Stimulated activated CD8-positive, alpha-beta memory T cell treated with anti-CD3 and anti-CD28 coated beads, Interleukin-2, amount 100 ng/mL, for 48 hours (primary cell): ENCODE measurements around the gene MAP6.
A peak's percentile ranks its signal among the peaks of the same experiment; 100 is the strongest.
"Not testable (repeated sequence)": the region's sequence is repeated elsewhere in the genome, so short reads cannot be mapped to it uniquely, and the experiment has no call there.

Source experiments
- DNase-seq, 2 donors: peaks; one replicate each; pipeline ENCODE4 v3.0.0-alpha.2; 2020; ENCODE audit warnings: low read depth in 2 of 2

The MAP6 gene

DNA sequence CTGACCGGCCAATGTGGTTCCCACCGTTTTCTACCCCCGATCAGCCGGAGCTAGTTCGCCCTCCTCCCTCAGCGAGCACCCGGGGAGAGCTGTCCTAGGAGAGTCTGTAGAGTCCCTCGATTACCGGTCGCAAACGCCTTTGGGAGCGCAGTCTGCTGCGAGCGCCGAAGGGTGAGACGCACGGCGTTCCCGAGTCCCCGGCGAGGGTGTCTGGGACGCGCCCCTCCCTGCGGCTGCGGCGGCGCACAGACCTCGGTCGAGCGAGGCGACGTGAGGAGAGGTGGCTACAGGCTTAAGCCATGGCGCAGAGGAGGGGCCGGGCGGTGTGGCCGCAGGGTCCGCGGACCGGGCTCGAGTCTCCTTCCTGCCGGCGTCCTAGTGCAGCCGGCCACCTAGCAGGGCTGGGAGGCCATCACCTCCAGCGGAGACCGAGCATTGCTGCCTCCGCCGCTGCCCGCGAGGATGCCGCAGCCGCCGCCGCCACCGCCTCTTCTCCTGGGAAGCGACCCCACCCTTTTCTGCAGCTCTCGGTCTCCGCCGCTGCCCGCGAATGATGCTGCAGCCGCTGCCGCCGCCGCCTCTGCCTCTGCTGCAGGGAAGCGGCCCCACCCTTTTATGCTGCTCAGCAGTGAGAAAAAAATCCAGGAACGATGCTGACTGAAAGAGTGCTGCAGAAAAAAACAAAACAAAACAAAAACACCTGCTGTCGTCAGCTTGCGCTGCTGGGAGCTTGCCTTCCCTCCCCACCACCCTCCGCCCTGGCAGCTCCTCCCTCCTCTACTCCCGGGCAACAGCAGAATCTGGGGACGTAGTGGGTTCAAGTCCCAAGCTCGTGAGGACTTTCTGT lies at the start of gene MAP6:
Gene MAP6 (minus strand): TSS at position 588 of the 847 bp plus-strand sequence. CDS start 669 bp downstream, outside the sequence.
- no peak for DNase-seq

DNA sequence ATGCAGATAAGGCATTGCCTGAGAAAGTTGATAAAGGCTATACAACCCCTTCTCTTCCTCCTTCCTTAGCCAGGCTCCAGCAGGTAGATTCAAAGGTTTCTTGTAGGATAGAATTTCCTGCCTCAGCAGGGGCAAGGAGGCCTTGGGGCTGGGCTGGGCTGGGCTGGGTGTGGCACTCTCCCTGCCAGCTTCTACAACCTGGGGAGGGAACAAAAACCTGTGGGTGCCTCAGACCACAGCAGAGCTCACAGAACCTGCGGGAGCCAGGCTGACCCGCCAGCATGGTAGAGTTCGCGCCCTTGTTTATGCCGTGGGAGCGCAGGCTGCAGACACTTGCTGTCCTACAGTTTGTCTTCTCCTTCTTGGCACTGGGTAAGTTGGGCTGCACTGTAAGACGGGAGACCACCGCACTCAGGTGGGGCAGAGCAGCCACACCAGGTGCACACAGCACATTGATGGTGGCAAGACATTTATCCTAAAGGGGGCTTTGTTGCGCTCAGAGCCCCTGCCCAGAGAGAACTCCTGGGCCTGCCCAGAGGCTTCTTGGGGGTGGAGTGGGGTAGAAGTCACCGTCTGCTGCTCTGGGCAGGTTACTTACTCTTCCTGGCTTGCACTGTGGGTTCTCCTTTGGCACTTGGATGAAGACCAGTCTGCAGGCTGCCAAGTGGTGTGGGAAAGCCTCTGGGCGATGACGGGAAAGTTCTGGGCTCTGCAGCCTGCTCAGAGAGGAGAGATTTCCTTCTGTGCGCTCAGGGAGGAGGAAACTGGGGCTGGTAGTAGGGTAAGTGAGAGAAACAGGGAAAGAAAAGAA lies 49.0 kb upstream of the MAP6 start, which contains the start of gene MOGAT2:
Gene MOGAT2 (plus strand): TSS at position 231 of the 811 bp plus-strand sequence. CDS start 51 bp downstream, at position 282.
- no peak for DNase-seq

DNA sequence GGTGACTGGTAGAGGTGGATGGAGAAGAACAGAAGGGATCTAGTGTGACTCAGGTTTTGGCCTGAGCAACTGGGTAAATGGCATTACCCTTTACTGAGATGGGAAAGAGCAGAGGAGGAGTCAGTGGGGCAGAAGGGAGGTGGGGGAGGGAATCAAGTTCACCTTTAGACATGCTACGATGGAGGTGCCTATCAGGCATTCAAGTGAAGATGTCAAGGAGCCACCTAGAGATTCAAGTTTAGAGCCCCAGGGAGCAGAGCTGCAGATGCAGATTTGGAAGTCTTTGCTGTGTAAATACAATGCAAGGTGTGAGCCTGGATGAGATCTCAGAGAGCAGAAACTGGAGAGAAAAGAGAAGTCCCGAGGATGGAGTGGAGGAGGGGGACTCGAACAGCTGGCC lies 47.8 kb upstream of the MAP6 start:
- DNase-seq, result no peak

DNA sequence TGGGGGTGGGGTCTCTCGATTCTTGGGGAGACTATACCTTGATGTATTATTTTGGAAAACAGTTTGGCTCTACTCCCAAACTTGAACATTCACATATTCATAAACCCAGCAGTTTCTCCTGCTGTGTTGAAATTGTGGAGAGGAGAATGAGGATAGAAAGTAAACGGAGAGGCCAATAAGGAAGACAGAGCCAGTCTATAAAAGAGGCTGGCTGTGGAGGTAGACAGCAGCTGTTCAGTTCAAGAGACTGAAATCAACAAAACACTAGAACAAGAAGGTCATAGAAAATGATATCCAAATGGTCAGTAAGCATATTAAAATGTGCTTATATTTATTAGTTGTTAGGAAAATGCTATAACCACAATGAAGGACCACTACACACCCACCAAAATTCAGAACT lies 46.9 kb upstream of the MAP6 start:
- DNase-seq, result no peak

DNA sequence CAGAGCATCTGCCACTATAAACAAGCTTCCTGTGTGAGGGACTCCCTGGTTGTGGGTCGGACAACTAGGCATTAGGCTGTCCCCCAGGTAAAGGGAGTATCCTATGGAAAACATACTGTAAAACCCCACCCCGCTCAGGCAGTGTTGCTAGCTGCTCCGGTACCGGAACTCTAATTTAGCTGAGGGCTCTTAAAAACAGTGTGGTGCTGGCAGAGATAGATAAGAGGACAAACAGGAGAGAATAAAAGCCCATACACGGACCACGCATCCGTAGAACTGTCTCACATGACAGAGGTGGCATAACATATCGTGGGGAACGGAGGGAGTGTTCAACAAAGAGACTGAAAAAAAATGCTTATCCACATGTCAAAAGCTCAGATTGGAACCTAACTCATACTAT lies 45.4 kb upstream of the MAP6 start:
- no peak for DNase-seq

DNA sequence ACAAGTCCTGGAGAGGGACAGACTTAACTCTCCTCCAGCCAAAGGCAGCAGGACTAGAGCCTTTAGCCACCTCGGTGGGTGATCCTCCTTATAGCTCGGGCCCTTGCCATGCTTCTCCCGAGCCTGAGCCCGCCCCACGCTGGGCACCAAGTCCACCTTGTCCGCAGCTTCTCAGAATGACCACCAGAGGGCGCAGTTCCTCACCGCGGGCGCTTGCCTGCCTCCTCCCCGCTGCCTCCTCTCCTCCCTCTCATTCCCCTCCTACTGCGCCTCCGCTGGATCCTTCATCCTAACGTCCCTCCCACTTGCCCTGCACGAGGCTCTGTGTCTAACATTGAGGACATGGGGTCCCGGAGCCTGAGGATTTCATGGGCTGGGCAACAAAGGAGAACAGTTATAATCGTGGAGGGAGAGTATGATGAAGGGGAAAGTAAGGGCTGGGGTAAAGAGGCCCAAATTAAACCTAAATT lies 37.5 kb upstream of the MAP6 start:
- peak; percentile 44 to 45 for DNase-seq

DNA sequence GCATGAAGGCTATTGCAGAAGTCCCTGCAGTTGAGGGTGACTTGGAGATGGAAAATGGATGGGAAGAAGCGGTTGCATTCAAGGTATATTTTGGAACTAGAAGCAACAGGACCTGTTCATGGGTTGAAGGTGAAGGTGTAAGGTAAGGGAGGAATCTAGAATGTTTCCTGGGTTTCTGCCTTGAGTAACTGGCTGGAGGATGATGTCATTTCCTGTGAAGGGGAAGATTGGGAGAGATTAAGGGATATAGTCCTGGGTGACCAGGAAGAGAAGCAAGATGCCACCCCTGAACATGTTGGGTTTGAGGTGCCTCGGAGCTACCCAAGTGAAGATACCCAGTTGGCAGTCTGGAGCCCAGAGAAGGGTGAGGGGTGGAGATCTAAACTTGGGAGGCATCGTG lies 36.7 kb upstream of the MAP6 start:
- no peak for DNase-seq

DNA sequence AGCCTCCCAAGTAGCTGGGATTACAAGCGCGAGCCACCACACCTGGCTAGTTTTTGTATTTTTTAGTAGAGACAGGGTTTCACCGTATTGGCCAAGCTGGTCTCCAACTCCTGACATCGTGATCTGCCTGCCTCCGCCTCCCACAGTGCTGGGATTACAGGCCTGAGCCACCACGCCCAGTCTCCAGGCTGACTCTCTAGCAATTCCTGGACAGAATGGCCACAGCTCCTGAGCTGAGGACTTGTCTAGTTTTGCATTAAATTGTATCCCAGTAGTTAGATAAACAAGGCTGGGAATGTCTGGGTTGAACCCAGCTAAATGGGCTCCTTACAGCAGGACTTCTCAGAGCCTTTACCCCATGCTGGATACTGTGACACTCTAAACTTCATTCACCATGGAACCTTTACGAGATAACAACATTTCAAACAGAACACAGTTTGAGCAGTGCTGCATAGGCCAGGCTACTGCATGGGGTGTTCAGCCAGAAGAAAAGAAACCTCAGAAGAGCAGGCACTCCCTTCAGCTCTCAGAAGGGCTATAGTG lies 34.9 kb upstream of the MAP6 start:
- DNase-seq, result no peak

DNA sequence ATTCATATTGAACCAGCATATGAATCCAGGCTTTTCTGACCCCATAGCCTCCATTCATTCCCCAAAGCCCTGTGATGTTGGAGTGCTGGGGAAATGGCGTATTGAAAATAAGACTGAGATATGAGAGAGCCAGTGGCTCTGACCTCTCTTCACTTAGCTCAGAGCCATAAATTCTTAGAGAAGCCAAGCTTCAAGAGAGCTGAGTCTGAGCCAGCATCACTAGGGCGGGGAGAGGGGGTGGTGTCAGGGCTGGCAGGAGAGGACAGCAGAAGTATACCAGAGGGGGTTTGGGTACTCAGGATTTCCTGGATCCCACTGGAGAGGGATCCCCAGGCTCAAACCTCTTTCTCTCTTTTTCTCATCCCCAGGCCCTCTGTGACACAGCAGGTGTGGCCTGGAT lies 32.1 kb upstream of the MAP6 start:
- DNase-seq, result no peak

DNA sequence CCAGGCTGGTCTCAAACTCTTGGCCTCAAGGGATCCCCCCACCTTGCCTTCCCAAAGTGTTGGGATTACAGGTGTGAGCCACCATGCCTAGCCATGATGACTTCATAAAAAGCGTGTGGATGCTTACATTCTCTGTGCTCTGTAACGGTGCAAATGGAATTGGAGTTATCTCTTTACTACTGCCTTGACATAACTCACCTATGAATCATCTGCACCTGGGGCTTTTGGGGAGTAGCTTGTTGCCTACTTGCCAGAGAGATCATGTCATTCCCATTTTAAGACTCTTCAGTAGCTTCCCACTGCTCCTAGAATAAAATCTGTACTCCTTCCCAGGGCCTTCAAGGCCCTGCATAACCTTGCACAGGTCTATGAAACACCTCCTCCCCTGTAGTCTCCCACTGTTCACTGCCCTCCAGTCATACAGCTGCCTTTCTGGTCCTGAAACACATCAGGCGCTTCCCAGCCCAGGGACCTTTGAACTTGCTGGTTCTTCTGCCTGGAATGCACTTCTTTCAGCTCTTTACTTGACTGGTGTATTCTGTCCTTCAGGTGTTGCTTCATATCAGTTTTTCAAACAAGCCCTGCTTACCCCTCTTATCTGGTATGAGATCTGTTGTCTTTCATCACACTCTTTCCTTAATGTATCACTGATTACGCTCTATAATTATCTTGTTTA lies 29.2 kb upstream of the MAP6 start:
- DNase-seq, result no peak

DNA sequence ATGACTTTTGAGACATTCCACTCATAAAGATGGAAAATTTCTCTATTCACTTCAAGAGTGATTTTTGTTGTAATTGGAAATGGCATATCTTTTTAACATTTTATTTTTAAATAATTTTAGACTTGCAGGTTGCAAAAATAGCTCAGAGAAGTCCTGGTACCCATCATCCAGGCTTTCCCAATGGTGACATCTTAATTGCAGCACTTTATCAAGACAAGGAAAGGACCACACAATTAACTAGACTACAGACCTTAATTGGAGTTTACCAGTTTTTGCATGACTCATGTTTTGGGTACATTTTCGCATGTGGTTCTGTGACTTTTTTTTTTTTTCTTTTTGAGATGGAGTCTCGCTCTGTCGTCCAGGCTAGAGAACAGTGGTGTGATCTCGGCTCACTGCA lies 23.0 kb upstream of the MAP6 start:
- DNase-seq, result no peak

DNA sequence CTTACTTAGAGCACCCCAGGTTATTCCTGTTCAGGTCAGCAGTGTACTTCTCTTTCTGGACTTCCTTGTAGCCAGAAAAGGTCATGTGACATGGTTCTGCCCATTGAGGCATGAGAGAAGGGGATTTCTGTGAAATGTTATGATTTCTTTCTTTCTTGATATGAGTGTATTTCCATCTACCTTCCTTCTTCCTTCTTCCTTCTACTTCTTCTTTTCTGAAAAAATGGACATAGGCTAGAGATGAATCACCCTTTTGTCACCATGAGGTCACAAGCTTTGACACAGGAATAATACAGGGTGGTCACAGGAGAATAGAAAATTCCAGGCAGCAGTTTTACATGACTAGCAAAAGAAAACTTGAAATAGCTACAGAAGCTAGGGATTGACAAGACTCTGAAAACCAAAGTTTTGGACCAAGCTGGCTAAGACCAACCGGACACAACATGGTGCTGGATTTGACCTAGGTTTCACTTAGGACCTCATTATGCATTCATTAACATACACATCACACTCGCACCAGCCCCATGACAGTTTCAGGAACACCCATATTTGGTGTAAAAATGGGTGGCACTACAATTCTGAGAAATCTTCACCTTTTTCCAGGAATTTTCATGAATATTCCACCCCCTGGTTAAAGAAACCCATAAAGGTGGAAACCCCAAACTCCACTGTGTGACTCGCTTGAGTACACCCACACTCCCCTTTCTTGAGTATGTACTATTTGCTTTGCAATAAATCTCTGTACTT lies 21.2 kb upstream of the MAP6 start:
- DNase-seq, result no peak

DNA sequence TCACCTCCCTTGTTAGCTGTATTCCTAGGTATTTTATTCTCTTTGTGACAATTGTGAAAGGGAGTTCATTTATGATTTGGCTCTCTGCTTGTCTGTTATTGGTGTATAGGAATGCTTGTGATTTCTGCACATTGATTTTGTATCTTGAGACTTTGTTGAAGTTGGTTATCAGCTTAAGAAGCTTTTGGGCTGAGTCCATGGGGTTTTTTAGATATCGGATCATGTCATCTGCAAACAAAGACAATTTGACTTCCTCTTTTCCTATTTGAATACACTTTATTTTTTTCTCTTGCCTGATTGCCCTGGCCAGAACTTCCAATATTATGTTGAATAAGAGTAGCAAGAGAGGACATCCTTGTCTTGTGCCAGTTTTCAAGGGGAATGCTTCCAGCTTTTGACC lies 15.0 kb upstream of the MAP6 start:
- not testable (repeated sequence) for DNase-seq

DNA sequence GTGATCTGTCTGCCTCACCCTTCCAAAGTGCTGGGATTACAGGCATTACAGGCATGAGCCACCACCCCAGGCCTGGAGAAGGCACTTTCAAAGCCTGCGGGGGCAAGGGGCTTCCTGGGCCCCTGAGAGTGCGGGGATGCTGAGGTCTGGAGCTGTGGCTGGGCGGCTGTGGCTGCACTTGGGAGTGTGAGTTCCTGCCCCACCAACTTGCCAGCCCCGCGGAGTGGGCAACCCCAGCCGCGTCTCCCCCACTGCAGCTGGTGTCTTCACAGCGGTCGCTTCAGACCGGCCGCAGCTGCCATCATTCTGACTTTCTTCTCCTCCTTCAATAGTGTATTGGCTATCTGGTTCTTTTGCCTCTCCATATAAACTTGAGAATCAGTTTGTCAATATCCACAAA lies 10.7 kb upstream of the MAP6 start:
- DNase-seq, result no peak

DNA sequence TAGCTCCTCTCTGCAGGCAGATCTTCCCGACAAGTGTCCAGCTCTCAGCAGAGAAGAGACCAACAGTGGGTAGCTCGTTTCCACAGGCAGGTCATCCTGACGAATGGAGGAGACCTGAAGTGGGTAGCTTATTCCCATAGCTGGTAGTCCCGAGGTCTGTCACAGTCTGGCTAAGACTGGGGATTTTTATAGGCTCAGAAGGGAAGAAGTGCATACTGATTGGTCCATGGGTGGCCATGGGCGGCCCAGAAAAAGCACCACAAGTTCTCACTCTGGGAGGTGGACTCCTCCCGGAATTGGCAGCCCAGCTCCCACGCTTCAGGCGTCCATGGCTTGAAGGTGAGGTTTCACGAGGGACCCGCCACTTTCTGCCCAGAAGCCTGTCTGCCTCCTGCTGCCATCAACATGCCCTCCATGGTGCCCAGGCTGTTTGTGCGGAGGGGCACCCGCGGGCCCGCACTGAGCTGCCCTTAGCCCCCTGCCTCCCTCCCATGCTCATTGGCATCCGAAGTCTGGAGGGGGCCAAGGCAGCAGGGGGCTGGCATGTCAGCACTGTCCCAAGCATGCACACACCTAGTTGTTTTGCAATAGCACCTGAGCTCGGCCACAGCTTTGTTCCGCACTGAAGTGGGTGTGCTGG lies 9.9 kb upstream of the MAP6 start:
- DNase-seq, result no peak

DNA sequence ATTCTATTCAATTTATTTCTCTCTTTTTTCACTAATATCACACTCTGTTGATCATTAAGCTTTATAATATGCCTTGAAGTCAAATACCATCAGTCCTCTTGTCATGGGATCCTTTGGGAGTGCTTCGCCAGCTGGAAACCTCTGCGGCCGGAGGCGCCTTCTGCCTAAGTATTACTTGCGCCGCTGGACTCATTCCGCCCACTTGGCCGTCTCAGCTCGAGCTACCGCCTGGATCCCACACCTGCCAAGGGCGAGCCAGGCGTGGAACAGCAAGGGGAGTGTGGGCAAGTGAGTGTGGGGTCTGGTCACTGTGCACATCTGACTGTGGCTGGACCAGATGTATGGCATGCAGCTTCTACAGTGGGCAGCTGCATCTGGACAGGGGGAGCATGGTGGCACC lies 9.1 kb upstream of the MAP6 start:
- DNase-seq, result no peak

DNA sequence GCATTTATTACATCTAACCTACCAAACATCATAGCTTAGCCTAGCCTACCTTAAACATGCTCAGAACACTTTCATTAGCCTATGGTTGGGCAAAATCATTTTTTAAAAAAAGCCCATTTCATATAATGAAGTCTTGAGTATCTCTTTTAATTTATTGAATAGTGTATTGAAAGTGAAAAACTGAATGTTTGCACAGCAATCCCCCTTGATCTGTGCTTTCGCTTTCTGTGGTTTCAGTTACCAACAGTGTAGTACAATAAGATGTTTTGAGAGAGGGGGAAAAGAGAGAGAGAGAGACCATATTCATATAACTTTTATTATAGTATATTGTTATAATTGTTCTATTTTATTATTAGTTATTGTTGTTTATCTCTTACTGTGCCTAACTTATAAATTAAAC lies 8.4 kb upstream of the MAP6 start:
- no peak for DNase-seq

DNA sequence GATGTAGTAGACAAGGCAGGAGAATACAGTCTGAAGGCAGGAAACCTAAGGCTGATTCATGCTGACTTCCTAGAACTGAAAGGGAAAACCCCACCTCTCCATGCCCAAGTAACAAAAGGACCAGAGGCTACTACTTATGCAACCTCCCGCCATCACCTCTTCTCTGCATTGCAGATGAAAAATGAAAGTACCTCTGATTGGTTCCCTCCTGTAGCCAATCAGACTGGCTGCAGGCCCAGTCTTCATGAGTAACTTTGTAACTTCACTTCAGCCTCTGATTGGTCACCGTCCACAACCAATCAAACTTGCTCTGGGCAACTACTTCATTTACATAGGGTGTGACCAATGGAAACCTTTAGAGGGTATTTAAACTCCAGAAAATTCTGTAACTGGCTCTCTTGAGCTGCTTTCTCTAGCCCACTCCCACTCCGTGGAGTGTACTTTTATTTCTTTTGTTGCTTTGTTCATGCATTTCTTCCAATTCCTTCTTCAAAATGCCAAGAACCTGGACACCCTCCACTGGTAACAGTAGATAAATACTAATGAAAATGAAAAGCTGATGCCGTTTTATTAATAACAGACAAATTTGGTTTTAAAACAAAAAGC lies 5.2 kb upstream of the MAP6 start:
- DNase-seq, result peak; percentile 21 to 28

DNA sequence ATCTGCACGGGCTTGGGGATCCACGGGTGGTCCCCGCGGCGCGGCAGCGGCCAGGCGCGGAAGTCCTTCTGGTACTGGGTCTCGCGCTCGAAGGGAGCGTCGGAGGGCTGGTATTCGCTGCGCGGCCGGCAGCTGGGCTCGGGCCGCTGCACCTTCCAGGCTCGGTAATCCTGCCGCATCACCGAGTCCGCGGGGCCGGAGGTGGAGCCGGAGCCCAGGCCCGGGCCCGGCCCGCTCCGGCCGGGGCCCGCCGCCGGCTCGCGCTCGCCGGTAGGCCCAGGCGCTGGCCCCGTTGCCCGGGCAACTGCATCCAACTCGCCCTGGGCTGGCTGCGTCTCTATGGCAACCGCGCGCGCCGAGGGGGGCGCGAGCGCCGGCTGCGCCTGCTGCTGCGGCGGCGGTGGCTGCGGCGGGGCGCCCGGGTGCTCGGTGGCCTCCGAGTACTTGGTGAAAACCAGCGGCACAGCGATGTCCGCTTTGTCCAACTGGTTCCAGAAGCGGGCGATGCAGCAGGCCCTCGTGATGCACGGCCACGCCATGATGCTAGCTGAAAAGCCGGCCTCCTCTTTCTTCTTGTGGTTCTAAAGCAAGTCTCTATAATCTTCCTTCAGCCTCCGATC lies 897 bp downstream of the MAP6 start:
- peak in 1 of 2 donors; percentile 30 for DNase-seq
